Activated naive CD8-positive, alpha-beta T cell treated with anti-CD3 and anti-CD28 coated beads for 36 hours (primary cell): ENCODE measurements around the gene GCK. TPM values are rescaled to one million over a fixed set of nuclear protein-coding genes. Genes with fewer than 3 reads are reported as not detected.

Source experiments
- total RNA-seq, 2 experiments: library from RNA; stranded (reverse); gene quantifications; one replicate each; pipeline ENCODE4 v1.2.3, GENCODE V29; 2021

GCK gene
- total RNA-seq, 2 experiments from 2014 or later: 2.5 to 3.7 TPM

Other genes starting within 250 kb of the GCK start
- not detected for gene SPDYE1, start 191.5 kb downstream of the GCK start, total RNA-seq
- gene DBNL, start 144.7 kb downstream of the GCK start, total RNA-seq: 100 to 1,000 TPM; 131 to 136 TPM
- gene PGAM2, start 123.9 kb downstream of the GCK start, total RNA-seq: under 1 TPM; 0.34 to 0.43 TPM
- gene POLM, start 106.9 kb downstream of the GCK start, total RNA-seq: 10 to 100 TPM; 32.5 to 35.2 TPM
- gene AEBP1, start 85.1 kb downstream of the GCK start, total RNA-seq: 10 to 100 TPM; 32.6 to 38.3 TPM
- 100 to 1,000 TPM; 287 to 296 TPM for gene POLD2, start 65.9 kb downstream of the GCK start, total RNA-seq
- gene MYL7, start 48.1 kb downstream of the GCK start, total RNA-seq: not detected
- 10 to 100 TPM; 74.9 to 75.9 TPM for gene YKT6, start 11.5 kb upstream of the GCK start, total RNA-seq
- gene CAMK2B, start 136.2 kb upstream of the GCK start, total RNA-seq: under 1 TPM; 0.62 to 0.97 TPM